HG02852 (cell line): ENCODE measurements around the gene RNASEH1.
"Not testable (repeated sequence)": the region's sequence is repeated elsewhere in the genome, so short reads cannot be mapped to it uniquely, and the experiment has no call there.

Experiments
- ATAC-seq: cut with Tn5 transposase; IDR thresholded peaks from one replicate; pipeline ENCODE4 v1.9.1; 2021; ENCODE audit warnings: mild to moderate bottlenecking, moderate library complexity; ENCODE audit not compliant: unreplicated experiment

The RNASEH1 gene

GRCh38 chr2:3594493-3595281 is 36.6 kb upstream of the RNASEH1 start, which contains the start of gene COLEC11:
TSS of gene COLEC11 (plus strand) at chr2:3595112. CDS start at chr2:3604341, 9,229 bp downstream.
- no peak for ATAC-seq

GRCh38 chr2:3589086-3589485 is 31.0 kb upstream of the RNASEH1 start:
- no peak for ATAC-seq

GRCh38 chr2:3588084-3588483 is 30.0 kb upstream of the RNASEH1 start:
- ATAC-seq = no peak

GRCh38 chr2:3587432-3587831 is 29.3 kb upstream of the RNASEH1 start:
- ATAC-seq = no peak

GRCh38 chr2:3587021-3587420 is 28.9 kb upstream of the RNASEH1 start:
- no peak for ATAC-seq

GRCh38 chr2:3586220-3586619 is 28.1 kb upstream of the RNASEH1 start:
- no peak for ATAC-seq

GRCh38 chr2:3585261-3586109 is 27.4 kb upstream of the RNASEH1 start:
- ATAC-seq = no peak

GRCh38 chr2:3584608-3585260 is 26.6 kb upstream of the RNASEH1 start:
- ATAC-seq = no peak

GRCh38 chr2:3584076-3584475 is 25.9 kb upstream of the RNASEH1 start:
- ATAC-seq = no peak

GRCh38 chr2:3581367-3582262 is 23.5 kb upstream of the RNASEH1 start:
- no peak for ATAC-seq

- ATAC-seq = no peak
These were observed 22.3 kb upstream of the RNASEH1 start for GRCh38 chr2:3580449-3580848.

GRCh38 chr2:3578987-3579386 is 20.9 kb upstream of the RNASEH1 start:
- no peak for ATAC-seq

GRCh38 chr2:3576263-3576630 is 18.1 kb upstream of the RNASEH1 start:
- ATAC-seq = not testable (repeated sequence)

GRCh38 chr2:3575534-3576262 is 17.6 kb upstream of the RNASEH1 start:
- ATAC-seq = peak; percentile 19

- ATAC-seq = no peak
These were observed 16.0 kb upstream of the RNASEH1 start for GRCh38 chr2:3574155-3574554.

GRCh38 chr2:3572620-3573019 is 14.5 kb upstream of the RNASEH1 start:
- ATAC-seq = no peak

- ATAC-seq = no peak
These were observed 13.2 kb upstream of the RNASEH1 start for GRCh38 chr2:3571284-3571683.

- ATAC-seq = not testable (repeated sequence)
These were observed 11.5 kb upstream of the RNASEH1 start for GRCh38 chr2:3569656-3570055.

GRCh38 chr2:3566806-3567205 is 8.7 kb upstream of the RNASEH1 start:
- no peak for ATAC-seq

- ATAC-seq = no peak
These were observed 7.0 kb upstream of the RNASEH1 start for GRCh38 chr2:3565117-3565516.
